HS-5 (cell line): ENCODE data around the gene XXYLT1.

Experiments
- DNase-seq: peaks from one replicate; pipeline ENCODE4 v3.0.0-alpha.2; 2012; ENCODE audit warnings: low read depth

Gene XXYLT1

GRCh38 chr3:195266428-195266827, 4.5 kb downstream of the XXYLT1 start:
- no peak for DNase-seq

- DNase-seq: no peak
Observed at GRCh38 chr3:195265363-195265976, 5.5 kb downstream of the XXYLT1 start.

- DNase-seq: no peak
Observed at GRCh38 chr3:195263925-195264600, 6.9 kb downstream of the XXYLT1 start.

GRCh38 chr3:195263193-195263924, 7.6 kb downstream of the XXYLT1 start:
- no peak for DNase-seq

- no peak for DNase-seq
Observed at GRCh38 chr3:195261925-195262324, 9.0 kb downstream of the XXYLT1 start.

GRCh38 chr3:195260280-195260905, 10.6 kb downstream of the XXYLT1 start:
- no peak for DNase-seq

- DNase-seq: no peak
Observed at GRCh38 chr3:195259475-195260279, 11.3 kb downstream of the XXYLT1 start.

- DNase-seq: no peak
Observed at GRCh38 chr3:195259154-195259474, 11.8 kb downstream of the XXYLT1 start.

GRCh38 chr3:195258449-195259153, 12.4 kb downstream of the XXYLT1 start:
- DNase-seq: no peak

- no peak for DNase-seq
Observed at GRCh38 chr3:195257454-195258448, 13.2 kb downstream of the XXYLT1 start.

- no peak for DNase-seq
Observed at GRCh38 chr3:195256639-195257453, 14.1 kb downstream of the XXYLT1 start.

GRCh38 chr3:195255571-195256501, 15.1 kb downstream of the XXYLT1 start:
- DNase-seq: no peak

- DNase-seq: no peak
Observed at GRCh38 chr3:195255176-195255500, 15.8 kb downstream of the XXYLT1 start.

GRCh38 chr3:195254454-195255175, 16.3 kb downstream of the XXYLT1 start:
- no peak for DNase-seq

GRCh38 chr3:195253923-195254432, 17.0 kb downstream of the XXYLT1 start:
- no peak for DNase-seq

- DNase-seq: no peak
Observed at GRCh38 chr3:195251336-195252065, 19.5 kb downstream of the XXYLT1 start.
